ENCODE data around the gene SFSWAP. TPM values are rescaled to one million over a fixed set of nuclear protein-coding genes. Genes with fewer than 3 reads are reported as not detected.

The SFSWAP gene
- total and polyA plus RNA-seq, 2 experiments from 2014 or later = 21.4 to 25.1 TPM

- H3K9me2 ChIP-seq (replicated peaks; ENCODE audit: insufficient read depth) = no peaks in the 10 kb centered on the region
- no peak overlapping the region for H2AFZ ChIP-seq
- H3K27me3 ChIP-seq = peaks cover 4% of the 10 kb centered on the region
- 38% methylated on average over 9 of the region's 10 CpGs for WGBS (ENCODE audit: low lambda C conversion rate, missing lambda C conversion rate)
- no peak overlapping the region for H3K4me3 ChIP-seq
- no peaks in the 10 kb centered on the region for H3K79me2 ChIP-seq
- H4K20me1 ChIP-seq (ENCODE audit: insufficient read depth, poor library complexity, severe bottlenecking) = no peaks in the 10 kb centered on the region
- DNase-seq (ENCODE audit: low spot score) = no peak
- H3K4me1 ChIP-seq (ENCODE audit: insufficient read depth) = no peaks in the 10 kb centered on the region
- H3K36me3 ChIP-seq (replicated peaks; ENCODE audit: insufficient read depth, low read depth) = no peaks in the 10 kb centered on the region
- no peak overlapping the region for H3K4me2 ChIP-seq
- no peak overlapping the region for H3K27ac ChIP-seq
- H3K9me3 ChIP-seq (ENCODE audit: low read depth) = no peaks in the 10 kb centered on the region
- TF ChIP-seq EZH2phosphoT487 (IDR thresholded peaks at IDR 0.05; ENCODE audit: low read depth, severe bottlenecking, unreplicated experiment) (no peak), CTCF (IDR thresholded peaks at IDR 0.05; ENCODE audit: poor library complexity) (no peak), EZH2 (IDR thresholded peaks at IDR 0.05; ENCODE audit: borderline replicate concordance) (no peak)
Observed at GRCh38 chr12:131682510-131682895, 28.4 kb upstream of the SFSWAP start.

- H3K4me2 ChIP-seq = no peak overlapping the region
- no peak overlapping the region for H2AFZ ChIP-seq
- whole genome bisulfite sequencing (ENCODE audit: low lambda C conversion rate, missing lambda C conversion rate) = 94% methylated on average over 17 of the region's 17 CpGs
- H3K9me3 ChIP-seq (ENCODE audit: low read depth) = no peaks in the 10 kb centered on the region
- no peak overlapping the region for H3K4me3 ChIP-seq
- TF ChIP-seq EZH2phosphoT487 (IDR thresholded peaks at IDR 0.05; ENCODE audit: low read depth, severe bottlenecking, unreplicated experiment) (no peak), CTCF (IDR thresholded peaks at IDR 0.05; ENCODE audit: poor library complexity) (no peak), EZH2 (IDR thresholded peaks at IDR 0.05; ENCODE audit: borderline replicate concordance) (no peak)
- no peaks in the 10 kb centered on the region for H3K79me2 ChIP-seq
- no peak overlapping the region for H3K27ac ChIP-seq
- peaks cover 4% of the 10 kb centered on the region for H3K27me3 ChIP-seq
- H3K4me1 ChIP-seq (ENCODE audit: insufficient read depth) = no peaks in the 10 kb centered on the region
- no peaks in the 10 kb centered on the region for H3K36me3 ChIP-seq (replicated peaks; ENCODE audit: insufficient read depth, low read depth)
- H3K9me2 ChIP-seq (replicated peaks; ENCODE audit: insufficient read depth) = no peaks in the 10 kb centered on the region
- no peaks in the 10 kb centered on the region for H4K20me1 ChIP-seq (ENCODE audit: insufficient read depth, poor library complexity, severe bottlenecking)
- no peak for DNase-seq (ENCODE audit: low spot score)
Observed at GRCh38 chr12:131683266-131684014, 27.4 kb upstream of the SFSWAP start.

- TF ChIP-seq EZH2 (IDR thresholded peaks at IDR 0.05; ENCODE audit: borderline replicate concordance) (no peak), EZH2phosphoT487 (IDR thresholded peaks at IDR 0.05; ENCODE audit: low read depth, severe bottlenecking, unreplicated experiment) (no peak), CTCF (IDR thresholded peaks at IDR 0.05; ENCODE audit: poor library complexity) (no peak)
- Histone ChIP-seq H3K4me2 (no peak overlapping the region), H3K27me3 (peaks cover 4% of the 10 kb centered on the region), H3K4me1 (ENCODE audit: insufficient read depth) (no peaks in the 10 kb centered on the region), H3K9me2 (replicated peaks; ENCODE audit: insufficient read depth) (no peaks in the 10 kb centered on the region), H3K4me3 (no peak overlapping the region), H2AFZ (no peak overlapping the region), H4K20me1 (ENCODE audit: insufficient read depth, poor library complexity, severe bottlenecking) (no peaks in the 10 kb centered on the region), H3K36me3 (replicated peaks; ENCODE audit: insufficient read depth, low read depth) (no peaks in the 10 kb centered on the region), H3K27ac (no peak overlapping the region), H3K9me3 (ENCODE audit: low read depth) (no peaks in the 10 kb centered on the region), H3K79me2 (no peaks in the 10 kb centered on the region)
- no peak for DNase-seq (ENCODE audit: low spot score)
- WGBS (ENCODE audit: low lambda C conversion rate, missing lambda C conversion rate) = 83% methylated on average over 24 of the region's 26 CpGs
Observed at GRCh38 chr12:131684015-131684725, 26.7 kb upstream of the SFSWAP start.

Data from hepatocyte (in vitro differentiated cells).